ENCODE results near the gene SCAMP1.

GRCh38 chr5:78420548-78420947 lies 60.1 kb downstream of the SCAMP1 start:
- no peak for TF ChIP-seq SP1 (CRISPR knock-in tag; conservative IDR thresholded peaks at IDR 0.05)
- TF ChIP-seq ZNF121 (CRISPR knock-in tag; IDR thresholded peaks at IDR 0.05) = no peak
- no peak for TF ChIP-seq ZNF423 (CRISPR knock-in tag; IDR thresholded peaks at IDR 0.05)
- no peak for TF ChIP-seq ETV6 (CRISPR knock-in tag; IDR thresholded peaks at IDR 0.05)

Data from WTC11 (cell line).